ENCODE measurements around the gene SCGB1C1. TPM values are rescaled to one million over a fixed set of nuclear protein-coding genes. Genes with fewer than 3 reads are reported as not detected.
A peak's percentile ranks its signal among the peaks of the same experiment; 100 is the strongest.

Gene SCGB1C1
- total RNA-seq, 2 donors from 2014 or later = not detected

GRCh38 chr11:221539-221938, 28.7 kb downstream of the SCGB1C1 start:
- Mint-ChIP-seq H3K9me3 (no peaks in the 10 kb centered on the region), H3K27me3 (ENCODE audit: insufficient read depth) (no peaks in the 10 kb centered on the region), H3K36me3 (ENCODE audit: low read depth) (peaks cover 17% of the 10 kb centered on the region), H3K27ac (no peak overlapping the region), H3K4me3 (no peak overlapping the region), H3K4me1 (no peaks in the 10 kb centered on the region)
- Histone ChIP-seq H3K27ac (ENCODE audit: low read depth, low read length) (no peak overlapping the region), H3K4me1 (ENCODE audit: control insufficient read depth, insufficient read depth, low read length) (peaks cover 3% of the 10 kb centered on the region), H3K4me3 (ENCODE audit: low read length) (no peak overlapping the region), H3K9ac (ENCODE audit: extremely low read depth, low read length, poor library complexity, severe bottlenecking) (no peak overlapping the region), H3K27me3 (ENCODE audit: control insufficient read depth, insufficient read depth, low read length, poor library complexity, severe bottlenecking) (no peaks in the 10 kb centered on the region), H3K9me3 (ENCODE audit: control insufficient read depth, low read length) (no peaks in the 10 kb centered on the region), H3K36me3 (ENCODE audit: control insufficient read depth, insufficient read depth, low read length) (peaks cover 3% of the 10 kb centered on the region)
- no peak for TF ChIP-seq CTCF (conservative IDR thresholded peaks at IDR 0.05)
- DNase-seq = peak; percentile 6
- WGBS, 2 experiments (ENCODE audit: insufficient coverage in 1 of 2, insufficient read length in 1 of 2) = 93 to 97% methylated on average over 7 of the region's 7 CpGs

- peaks cover 3% of the 10 kb centered on the region for H3K36me3 ChIP-seq (ENCODE audit: control insufficient read depth, insufficient read depth, low read length)
- Mint-ChIP-seq H3K36me3 (ENCODE audit: low read depth) (peaks cover 17% of the 10 kb centered on the region), H3K4me1 (no peaks in the 10 kb centered on the region), H3K9me3 (no peaks in the 10 kb centered on the region), H3K27me3 (ENCODE audit: insufficient read depth) (no peaks in the 10 kb centered on the region), H3K27ac (no peak overlapping the region), H3K4me3 (no peak overlapping the region)
- TF ChIP-seq CTCF (conservative IDR thresholded peaks at IDR 0.05) = no peak
- H3K27ac ChIP-seq (ENCODE audit: low read depth, low read length) = no peak overlapping the region
- no peak overlapping the region for H3K4me3 ChIP-seq (ENCODE audit: low read length)
- H3K9me3 ChIP-seq (ENCODE audit: control insufficient read depth, low read length) = no peaks in the 10 kb centered on the region
- WGBS, 2 experiments (ENCODE audit: insufficient coverage in 1 of 2, insufficient read length in 1 of 2) = 92 to 99% methylated on average over 10 to 14 of the region's 14 CpGs
- peak; percentile 31 for DNase-seq
- peaks cover 3% of the 10 kb centered on the region for H3K4me1 ChIP-seq (ENCODE audit: control insufficient read depth, insufficient read depth, low read length)
- no peak overlapping the region for H3K9ac ChIP-seq (ENCODE audit: extremely low read depth, low read length, poor library complexity, severe bottlenecking)
- no peaks in the 10 kb centered on the region for H3K27me3 ChIP-seq (ENCODE audit: control insufficient read depth, insufficient read depth, low read length, poor library complexity, severe bottlenecking)
Measured at GRCh38 chr11:221998-222789, 29.3 kb downstream of the SCGB1C1 start.

GRCh38 chr11:223026-223789, 30.3 kb downstream of the SCGB1C1 start:
- H3K36me3 ChIP-seq (ENCODE audit: control insufficient read depth, insufficient read depth, low read length) = peaks cover 3% of the 10 kb centered on the region
- no peaks in the 10 kb centered on the region for H3K27me3 ChIP-seq (ENCODE audit: control insufficient read depth, insufficient read depth, low read length, poor library complexity, severe bottlenecking)
- peaks cover 3% of the 10 kb centered on the region for H3K4me1 ChIP-seq (ENCODE audit: control insufficient read depth, insufficient read depth, low read length)
- DNase-seq = peak; percentile 36
- H3K27ac Mint-ChIP-seq = no peak overlapping the region
- no peak for TF ChIP-seq CTCF (conservative IDR thresholded peaks at IDR 0.05)
- no peak overlapping the region for H3K9ac ChIP-seq (ENCODE audit: extremely low read depth, low read length, poor library complexity, severe bottlenecking)
- no peaks in the 10 kb centered on the region for H3K9me3 ChIP-seq (ENCODE audit: control insufficient read depth, low read length)
- no peak overlapping the region for H3K4me3 Mint-ChIP-seq
- no peak overlapping the region for H3K4me3 ChIP-seq (ENCODE audit: low read length)
- WGBS, 2 experiments (ENCODE audit: insufficient coverage in 1 of 2, insufficient read length in 1 of 2) = 89 to 93% methylated on average over 9 to 16 of the region's 16 CpGs
- no peaks in the 10 kb centered on the region for H3K27me3 Mint-ChIP-seq (ENCODE audit: insufficient read depth)
- no peak overlapping the region for H3K27ac ChIP-seq (ENCODE audit: low read depth, low read length)
- no peaks in the 10 kb centered on the region for H3K4me1 Mint-ChIP-seq
- no peaks in the 10 kb centered on the region for H3K9me3 Mint-ChIP-seq
- peaks cover 17% of the 10 kb centered on the region for H3K36me3 Mint-ChIP-seq (ENCODE audit: low read depth)
